Measurements from ENCODE around the gene TEX2.

DNA sequence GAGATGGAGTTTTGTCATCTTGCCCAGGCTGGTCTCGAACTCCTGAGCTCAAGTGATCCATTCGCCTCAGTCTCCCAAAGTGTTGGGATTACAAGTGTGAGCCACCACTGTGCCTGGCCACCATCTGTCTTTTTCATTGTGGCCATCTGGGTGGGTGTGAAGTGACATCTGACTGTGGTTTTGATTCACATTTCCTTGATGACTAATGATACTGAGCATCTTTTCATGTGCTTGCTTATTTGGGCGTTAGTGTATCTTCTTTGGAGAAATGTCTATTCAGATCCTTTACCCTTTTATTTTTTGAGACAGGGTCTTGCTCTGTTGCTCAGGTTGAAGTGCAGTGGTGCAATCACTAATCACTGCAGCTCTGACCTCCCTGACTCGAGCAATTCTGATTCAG, 79.2 kb downstream of the TEX2 start:
- TF ChIP-seq GATA3 (IDR thresholded peaks at IDR 0.05; ENCODE audit: low read depth, low read length) (no peak), GATA2 (IDR thresholded peaks at IDR 0.05; ENCODE audit: low read depth, low read length) (no peak)

Data from SH-SY5Y (cell line).